HG03432 (cell line): ENCODE results near the gene MTOR.

Experiments
- ATAC-seq: cut with Tn5 transposase; IDR thresholded peaks from one replicate; pipeline ENCODE4 v1.9.1; 2021; ENCODE audit warnings: mild to moderate bottlenecking, moderate library complexity; ENCODE audit not compliant: unreplicated experiment

MTOR gene

DNA sequence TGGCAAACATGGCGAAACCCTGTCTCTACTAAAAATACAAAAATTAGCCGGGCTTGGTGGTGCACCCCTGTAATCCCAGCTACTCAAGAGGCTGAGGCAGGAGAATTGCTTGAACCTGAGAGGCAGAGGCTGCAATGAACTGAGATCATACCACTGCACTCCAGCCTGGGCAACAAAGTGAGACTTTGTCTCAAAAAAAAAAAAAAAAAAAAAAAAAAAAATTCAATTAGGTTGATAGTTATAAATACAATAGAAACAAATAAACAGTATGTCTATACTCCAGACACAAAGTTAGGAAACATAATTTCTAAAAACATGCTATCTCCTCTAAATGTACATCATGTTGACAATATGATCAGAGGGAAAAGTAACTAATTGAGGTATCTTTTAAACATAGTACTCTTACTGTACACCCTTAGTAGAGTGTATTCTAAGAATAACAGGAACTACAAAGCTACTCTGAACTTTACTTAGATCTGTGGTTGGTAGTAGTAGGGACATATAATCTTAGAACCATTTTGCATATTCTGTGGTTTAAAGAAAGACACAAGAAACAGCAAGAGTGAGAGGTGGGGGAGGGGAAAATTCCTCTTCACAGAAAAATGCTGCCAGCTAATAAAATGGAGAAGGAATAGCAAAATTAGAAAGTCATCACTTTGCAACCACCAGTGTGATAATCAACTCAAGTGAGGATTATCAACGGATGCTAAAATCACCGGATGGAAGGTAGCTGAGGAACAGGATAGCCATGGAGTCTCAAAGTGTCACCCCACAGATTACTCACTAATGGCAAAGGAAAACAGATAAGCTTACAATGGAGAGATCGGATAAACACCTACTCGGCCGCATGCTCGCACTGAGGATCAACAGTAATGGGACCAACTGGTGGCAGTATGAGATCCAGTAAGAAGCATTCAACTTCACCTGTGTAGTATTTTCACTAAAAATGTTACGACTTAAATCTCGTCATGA is 35.0 kb downstream of the MTOR start:
- ATAC-seq = peak; percentile 57

GRCh38 chr1:11216074-11216473 is 46.3 kb downstream of the MTOR start:
- no peak for ATAC-seq

DNA sequence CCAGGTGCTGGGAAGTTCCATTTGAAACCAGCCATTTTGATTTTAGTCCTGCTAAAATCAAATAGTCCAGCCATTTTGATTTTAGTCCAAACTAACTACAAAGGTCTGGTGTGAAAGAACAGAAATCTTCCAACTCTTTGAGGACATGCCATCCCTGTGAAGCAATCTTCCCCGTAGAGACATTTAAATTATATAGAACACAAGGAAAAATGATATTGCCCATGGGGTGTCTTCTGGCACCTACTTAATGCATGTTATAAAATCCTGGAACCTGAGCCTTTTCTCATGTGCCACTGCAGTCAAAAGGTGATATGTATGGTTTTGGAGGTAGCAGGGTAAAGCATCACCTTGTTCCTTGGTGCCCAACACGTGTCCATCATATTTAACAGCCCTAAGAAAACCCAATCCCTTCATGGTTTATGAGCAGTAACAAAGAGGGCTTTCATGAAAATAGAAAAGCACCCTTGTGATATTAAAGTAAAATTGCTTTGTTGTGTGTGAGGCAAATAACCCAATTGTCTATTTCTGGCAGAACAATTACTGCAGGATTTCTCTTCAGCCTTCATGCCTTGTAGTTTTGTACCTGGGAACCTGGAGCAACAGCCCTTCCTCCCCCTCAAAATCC is 46.9 kb downstream of the MTOR start:
- ATAC-seq = no peak

DNA sequence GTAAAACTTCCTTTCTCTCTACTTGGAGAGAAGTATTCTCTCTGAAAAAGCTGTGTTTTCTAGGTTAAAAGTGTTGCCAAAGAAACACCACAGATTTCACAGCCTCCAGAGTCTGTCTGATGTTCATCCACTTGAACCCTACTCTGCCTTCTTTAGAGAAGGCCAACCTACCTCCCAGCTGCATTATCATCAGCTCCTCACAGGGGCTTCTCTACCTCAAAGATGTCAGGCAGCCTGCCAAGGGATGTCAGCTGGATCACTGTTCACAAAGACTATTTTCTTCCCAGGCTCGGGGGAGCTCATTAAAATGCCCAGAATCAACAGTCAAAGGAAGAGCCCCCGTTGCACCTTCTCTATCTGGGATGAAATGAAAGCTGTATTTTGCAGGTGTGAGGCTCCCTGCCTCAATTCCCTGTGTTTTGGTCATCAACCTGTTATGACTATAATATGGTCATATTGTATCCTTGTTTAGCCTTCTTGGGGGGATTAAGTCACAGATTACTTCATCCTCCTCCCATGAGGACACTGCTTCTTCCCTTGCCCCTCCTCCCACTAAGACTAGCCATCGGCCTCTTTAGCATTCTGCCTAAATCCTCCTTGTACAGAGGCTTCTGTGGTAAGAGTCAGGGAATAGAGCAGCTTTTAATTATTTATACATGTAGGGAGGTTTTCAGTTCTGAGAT is 47.5 kb downstream of the MTOR start:
- ATAC-seq = no peak

- no peak for ATAC-seq
These were observed 50.3 kb downstream of the MTOR start for GRCh38 chr1:11211925-11212587.

DNA sequence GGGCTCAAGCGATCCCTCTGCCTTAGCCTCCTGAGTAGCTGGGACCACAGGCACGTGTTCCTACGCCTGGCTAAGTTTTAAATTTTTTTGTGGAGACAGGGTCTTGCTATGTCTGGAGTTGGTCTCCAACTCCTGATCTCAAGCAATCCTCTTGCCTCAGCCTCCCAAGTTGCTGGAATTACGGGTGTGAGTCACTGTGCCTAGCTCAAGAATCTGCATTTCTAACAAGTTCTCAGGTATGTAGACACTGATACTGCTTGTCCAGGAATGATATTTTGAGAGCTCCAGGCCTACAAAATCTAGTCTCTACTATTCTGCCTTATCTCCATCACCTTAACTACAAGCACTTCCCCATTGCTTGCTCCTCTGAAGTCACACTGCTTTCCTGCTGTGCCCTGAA is 50.9 kb downstream of the MTOR start:
- no peak for ATAC-seq

- ATAC-seq = no peak
These were observed 54.3 kb downstream of the MTOR start for GRCh38 chr1:11207898-11208611.

GRCh38 chr1:11204396-11205190 is 57.8 kb downstream of the MTOR start:
- ATAC-seq = no peak

DNA sequence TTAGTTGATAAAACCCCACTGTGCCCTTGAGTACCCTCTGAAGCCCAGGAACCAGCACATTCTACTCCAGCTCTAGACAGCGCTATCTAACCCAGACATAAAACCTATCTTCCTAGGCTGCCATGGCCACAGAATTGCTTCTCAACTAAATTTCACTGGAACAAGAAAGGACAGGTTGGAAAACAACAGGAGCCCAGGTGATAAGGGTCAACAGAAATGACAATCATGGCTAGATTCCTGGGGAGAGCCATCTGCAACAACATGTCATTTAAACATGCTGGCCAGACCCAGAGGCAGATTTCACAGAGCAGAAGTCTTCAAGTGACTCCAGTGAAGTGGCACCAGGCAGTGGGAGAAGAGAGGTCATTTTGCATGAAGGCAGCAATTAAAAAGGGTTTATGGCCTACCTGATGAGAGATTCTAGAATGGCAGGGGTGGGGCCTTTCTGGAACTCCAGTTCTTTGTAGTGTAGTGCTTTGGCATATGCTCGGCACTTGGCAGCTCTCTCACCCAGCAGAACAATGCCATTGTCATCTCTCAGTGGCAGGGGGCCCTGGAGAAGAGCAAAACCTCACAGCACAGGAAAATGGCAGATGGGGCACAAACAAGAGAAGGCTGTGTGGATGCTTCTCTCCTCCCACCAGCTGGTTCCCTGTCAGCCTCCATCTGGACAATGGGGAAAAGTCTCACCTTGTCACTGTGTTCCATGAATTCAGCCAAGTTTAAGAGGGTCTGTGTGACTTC is 63.3 kb downstream of the MTOR start:
- ATAC-seq = no peak

GRCh38 chr1:11198257-11198656 is 64.1 kb downstream of the MTOR start:
- no peak for ATAC-seq

DNA sequence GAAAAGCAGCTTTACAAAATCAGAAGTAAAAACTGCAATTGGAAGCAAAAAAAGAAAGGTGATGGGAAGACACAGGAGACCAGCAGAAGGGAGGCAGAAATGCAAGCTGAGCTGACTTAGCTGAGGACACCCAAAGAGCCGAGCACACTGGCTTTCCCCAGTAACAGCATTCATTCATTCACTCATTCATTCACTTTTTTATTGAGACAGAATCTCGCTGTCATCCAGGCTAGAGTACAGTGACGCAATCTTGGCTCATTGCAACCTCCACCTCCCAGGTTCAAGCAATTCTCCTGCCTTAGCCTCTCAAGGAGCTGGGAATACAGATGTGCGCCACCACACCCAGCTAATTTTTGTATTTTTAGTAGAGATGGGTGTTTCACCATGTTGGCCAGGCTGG is 65.0 kb downstream of the MTOR start:
- ATAC-seq = no peak

DNA sequence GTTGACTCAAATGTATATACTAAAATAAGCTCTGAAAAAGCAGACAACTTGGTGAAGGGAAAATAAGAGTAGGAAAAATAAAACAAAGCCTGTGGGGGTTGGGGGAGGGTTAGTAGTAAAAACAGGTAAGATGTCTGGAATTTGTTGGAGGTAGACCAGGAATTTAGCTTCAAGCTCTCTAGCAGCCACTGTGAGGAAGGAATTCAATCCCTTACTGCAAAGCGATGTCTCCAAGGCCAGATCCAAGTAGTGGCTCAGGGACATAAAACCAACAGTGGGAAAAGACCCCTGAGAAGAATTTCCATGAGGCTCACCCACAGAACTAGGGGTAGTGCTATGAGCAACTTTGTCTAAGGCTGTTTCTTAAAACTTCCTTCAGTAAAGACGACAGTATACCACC is 65.4 kb downstream of the MTOR start:
- ATAC-seq = no peak

DNA sequence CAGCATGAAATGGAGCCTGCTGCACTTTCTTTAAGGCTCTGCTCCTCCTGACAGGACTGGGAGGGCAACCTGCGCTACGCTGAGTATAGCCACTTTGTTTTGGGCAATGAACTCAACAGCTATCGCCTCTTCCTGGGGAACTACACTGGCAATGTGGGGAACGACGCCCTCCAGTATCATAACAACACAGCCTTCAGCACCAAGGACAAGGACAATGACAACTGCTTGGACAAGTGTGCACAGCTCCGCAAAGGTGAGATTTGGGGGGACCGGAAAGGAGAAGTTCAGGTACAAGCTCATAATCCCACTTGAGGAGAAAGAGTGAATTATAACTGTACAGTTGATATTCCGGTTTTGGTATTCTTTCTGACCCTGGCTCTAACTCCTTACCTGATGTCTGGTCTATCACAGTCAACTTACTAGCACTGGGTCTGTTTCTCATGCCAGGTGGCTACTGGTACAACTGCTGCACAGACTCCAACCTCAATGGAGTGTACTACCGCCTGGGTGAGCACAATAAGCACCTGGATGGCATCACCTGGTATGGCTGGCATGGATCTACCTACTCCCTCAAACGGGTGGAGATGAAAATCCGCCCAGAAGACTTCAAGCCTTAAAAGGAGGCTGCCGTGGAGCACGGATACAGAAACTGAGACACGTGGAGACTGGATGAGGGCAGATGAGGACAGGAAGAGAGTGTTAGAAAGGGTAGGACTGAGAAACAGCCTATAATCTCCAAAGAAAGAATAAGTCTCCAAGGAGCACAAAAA is 67.8 kb downstream of the MTOR start:
- no peak for ATAC-seq

GRCh38 chr1:11193376-11193775 is 69.0 kb downstream of the MTOR start:
- no peak for ATAC-seq

- ATAC-seq = no peak
These were observed 73.4 kb downstream of the MTOR start, which contains the start of gene ANGPTL7 for GRCh38 chr1:11188858-11189451. TSS of gene ANGPTL7 (plus strand) at chr1:11189355. CDS start at chr1:11189580, 225 bp downstream.

DNA sequence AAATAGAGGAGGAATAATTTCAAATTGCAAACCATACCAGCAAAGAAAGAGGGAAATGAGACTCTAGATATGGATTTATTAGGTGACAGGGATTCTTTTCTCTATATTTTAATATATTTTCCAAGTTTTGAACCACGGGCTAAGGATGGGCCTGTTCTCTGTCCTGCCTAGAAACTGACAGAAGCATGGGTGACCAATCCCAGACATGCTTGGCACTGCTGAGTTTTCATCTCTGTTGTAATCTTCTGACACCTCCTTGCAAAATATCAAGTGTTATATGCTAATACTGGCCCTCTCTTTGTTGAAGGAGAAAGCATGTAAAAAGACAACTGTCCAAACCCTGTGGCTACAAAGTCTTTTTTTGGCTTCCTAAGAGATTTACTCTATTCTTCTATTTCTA is 74.0 kb downstream of the MTOR start:
- no peak for ATAC-seq

GRCh38 chr1:11187931-11188330 is 74.4 kb downstream of the MTOR start:
- no peak for ATAC-seq

DNA sequence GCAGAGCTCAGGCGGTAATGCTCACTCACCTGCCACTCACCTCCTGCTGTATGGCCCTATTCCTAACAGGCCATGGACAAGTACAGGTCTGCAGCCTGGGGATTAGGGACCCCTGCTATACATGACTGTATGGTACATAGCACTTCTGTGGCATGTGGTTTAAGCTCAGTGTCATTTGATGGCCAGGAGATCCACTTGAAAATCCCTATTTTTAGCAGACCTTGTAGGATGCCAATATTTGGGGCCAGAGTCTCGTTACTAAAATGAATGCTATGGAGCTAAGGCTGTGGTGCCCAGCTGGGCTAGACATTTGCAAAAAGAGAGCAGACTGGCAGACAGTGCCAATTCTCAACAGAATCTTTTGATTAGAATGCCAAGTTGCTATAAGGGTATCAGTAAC is 74.9 kb downstream of the MTOR start:
- ATAC-seq = no peak
